HG02852 (cell line): ENCODE results near the gene C12orf75.
"Not testable (repeated sequence)": the region's sequence is repeated elsewhere in the genome, so short reads cannot be mapped to it uniquely, and the experiment has no call there.

Source experiments
- ATAC-seq: cut with Tn5 transposase; IDR thresholded peaks from one replicate; pipeline ENCODE4 v1.9.1; 2021; ENCODE audit warnings: mild to moderate bottlenecking, moderate library complexity; ENCODE audit not compliant: unreplicated experiment

The C12orf75 gene

DNA sequence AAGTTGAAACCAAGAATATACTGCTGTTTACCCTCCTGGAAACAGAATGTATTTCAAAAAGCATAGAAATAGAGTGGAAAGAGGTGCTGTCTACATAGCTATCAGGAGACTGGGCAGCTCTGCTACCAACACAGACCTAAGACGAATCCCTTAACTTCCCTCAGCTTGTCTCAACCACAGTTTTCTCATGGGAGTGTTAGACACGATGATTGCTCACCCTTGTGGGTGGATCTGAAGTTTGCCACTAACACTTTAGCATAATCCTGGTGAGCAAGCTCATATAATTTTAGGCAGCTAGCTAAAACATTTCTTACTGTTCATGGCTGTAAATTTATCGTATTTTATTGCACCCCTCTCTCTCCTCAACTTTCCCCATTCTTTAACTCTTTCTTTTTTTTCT is 38.5 kb downstream of the C12orf75 start:
- no peak for ATAC-seq

DNA sequence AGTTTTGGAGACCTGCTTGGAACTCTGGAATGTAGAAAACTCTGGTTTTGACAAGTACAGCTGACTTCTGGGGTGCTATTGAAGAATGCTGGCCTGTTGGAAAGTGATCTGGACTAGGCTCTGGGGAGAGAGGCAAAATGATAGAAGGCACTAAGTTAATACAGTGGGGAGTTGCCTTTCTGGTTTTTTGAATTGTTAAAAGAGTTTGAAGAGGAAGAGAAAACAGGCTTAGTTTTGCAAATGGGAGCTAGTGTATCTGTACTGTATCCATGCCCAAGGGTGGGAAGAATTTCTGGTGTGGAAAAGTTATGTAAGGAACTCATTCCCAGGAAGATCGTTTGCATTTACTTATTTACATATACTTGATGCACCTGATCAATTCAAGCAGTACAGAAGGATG is 43.8 kb downstream of the C12orf75 start:
- no peak for ATAC-seq

DNA sequence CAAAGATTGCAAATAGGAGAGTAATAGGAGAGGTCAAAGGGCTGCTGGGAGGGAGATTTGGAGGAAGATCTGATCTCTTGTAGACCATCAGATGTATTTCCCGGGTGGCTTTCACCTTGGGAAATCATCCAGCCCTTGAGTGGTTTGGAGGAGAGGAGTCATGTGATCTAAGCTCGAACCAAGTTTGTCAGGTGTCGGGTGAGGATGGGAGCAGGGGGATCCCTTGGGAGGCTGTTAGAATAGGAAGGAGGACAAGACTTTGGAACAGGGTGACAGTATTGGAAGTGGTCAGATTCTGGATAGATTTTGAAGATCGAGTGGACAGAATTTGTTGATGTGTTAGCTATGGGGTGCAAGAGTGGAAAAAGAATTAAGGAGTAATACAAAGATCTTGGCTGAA is 46.6 kb downstream of the C12orf75 start:
- ATAC-seq, result no peak

DNA sequence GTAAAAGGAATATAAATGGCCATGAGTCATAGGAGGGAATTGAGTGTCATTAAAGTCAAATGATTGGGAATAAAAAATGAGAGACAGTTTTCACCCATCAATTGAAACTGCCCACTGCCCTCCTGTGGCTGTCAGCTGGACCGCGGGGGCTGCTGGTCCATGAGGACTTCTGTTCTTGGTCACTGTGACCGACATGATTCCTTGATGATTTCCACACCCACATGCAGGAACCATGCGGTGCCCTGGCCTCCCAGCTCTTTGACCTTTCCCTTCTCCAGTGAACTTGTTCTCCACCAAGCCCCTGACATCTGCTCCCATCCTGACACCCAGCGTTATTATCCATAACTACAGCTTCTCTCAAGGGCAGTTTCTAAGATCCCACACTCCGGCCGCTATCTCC is 48.4 kb downstream of the C12orf75 start:
- no peak for ATAC-seq

DNA sequence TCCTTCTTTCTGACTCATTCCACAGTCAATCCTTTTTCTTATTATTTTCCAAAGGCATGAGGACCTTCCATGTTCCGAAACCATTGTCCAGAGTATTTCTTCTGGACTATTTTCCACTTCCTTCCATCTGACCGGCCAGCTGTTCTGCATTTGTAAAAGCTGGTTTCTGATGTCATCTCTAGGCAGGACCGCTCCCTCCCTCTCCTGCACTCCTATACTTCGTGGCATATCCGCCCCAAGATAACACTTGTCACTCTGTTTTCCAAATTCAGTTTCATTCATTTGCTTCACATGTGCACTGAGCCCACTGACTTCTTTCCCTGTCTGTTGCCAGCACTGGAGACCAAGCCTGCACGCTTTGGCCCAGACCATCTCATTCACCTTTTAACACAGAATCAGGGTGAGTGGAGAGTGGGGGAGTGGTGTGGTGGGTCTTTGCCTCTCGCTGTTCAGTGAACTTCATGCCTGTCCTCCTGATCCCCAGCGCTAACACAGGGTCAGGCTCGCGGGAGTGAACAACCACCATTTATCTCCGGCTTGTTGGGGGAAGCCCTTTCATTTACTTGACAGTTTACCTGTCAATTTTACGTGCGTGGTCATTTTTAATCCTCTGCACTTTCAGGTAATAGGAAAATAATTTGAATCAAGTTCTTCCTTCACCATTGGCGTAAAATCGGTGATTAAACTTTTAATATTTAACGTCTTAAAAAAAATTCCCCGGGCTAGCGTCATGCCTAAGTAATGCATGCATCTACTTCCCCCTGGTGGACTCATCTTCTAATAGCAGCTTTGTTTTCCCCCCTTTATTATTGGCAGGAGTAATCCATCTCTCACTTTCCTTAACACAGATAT is 52.5 kb downstream of the C12orf75 start:
- ATAC-seq, result no peak

- ATAC-seq, result no peak
Measured at GRCh38 chr12:105384220-105384619, 53.7 kb downstream of the C12orf75 start.

- no peak for ATAC-seq
Measured at GRCh38 chr12:105384916-105385535, 54.5 kb downstream of the C12orf75 start.

- no peak for ATAC-seq
Measured at GRCh38 chr12:105386431-105386830, 55.9 kb downstream of the C12orf75 start.

GRCh38 chr12:105391231-105391630 is 60.7 kb downstream of the C12orf75 start:
- ATAC-seq, result no peak

- ATAC-seq, result no peak
Measured at GRCh38 chr12:105393587-105393986, 63.1 kb downstream of the C12orf75 start.

DNA sequence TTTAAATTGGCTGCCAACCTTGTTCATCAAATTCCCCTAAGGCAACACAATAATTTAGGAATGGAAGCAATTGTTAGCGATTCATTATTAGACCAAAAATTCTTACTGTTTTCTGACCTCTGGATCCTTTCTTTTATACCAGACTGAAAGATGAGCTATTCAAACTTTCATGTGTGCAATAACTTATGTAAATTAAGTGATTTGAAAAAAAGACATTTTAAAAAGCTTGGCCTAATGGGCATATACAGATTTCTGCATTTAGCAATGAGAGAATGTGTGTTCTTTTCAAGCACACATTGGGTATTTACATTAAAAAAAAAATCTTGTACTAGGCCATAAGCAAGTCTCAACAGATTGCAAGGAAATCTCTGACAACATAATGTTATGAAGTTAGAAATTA is 65.5 kb downstream of the C12orf75 start:
- no peak for ATAC-seq

- ATAC-seq, result no peak
Measured at GRCh38 chr12:105396983-105397382, 66.5 kb downstream of the C12orf75 start.

- no peak for ATAC-seq
Measured at GRCh38 chr12:105398930-105399329, 68.4 kb downstream of the C12orf75 start.

- ATAC-seq, result no peak
Measured at GRCh38 chr12:105399428-105400081, 69.1 kb downstream of the C12orf75 start.

DNA sequence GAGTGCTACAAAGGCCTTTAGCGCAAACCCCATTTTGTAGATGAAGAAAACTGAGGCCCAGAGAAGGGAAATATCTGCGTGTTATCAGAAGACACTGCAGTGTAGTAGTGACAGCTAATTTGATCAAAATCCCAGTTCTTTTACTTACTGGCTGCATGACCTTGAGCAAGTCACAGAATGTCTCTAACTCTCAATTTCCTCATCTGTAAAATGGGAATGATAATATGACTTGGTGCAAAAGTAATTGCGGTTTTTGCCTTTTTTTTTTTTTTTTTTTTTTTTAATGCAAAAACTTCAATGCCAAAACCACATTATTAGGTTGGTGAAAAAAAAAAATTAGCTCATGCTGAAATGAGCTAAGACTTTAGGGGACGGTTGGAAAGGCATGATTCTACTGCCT is 69.7 kb downstream of the C12orf75 start:
- ATAC-seq, result no peak

DNA sequence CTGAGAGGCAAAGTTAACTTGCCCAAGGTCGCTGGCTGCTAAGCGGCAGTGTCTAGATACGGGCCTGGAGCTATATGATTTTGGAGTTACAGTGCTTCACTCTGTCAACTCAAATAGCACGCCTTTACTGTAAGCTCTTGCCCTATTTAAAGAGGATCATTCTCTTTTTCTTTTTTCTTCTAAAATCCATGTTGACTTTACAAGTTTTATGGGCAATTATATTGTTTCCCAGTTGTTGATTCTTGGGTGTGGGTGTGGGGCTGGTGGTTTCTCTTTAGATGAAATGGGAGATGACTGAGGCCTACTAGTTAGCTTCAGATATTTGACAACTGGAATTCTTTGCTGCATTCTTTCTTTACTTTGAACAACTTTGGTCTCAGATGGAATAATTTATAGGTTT is 70.7 kb downstream of the C12orf75 start:
- no peak for ATAC-seq

- no peak for ATAC-seq
Measured at GRCh38 chr12:105402366-105402765, 71.9 kb downstream of the C12orf75 start.

DNA sequence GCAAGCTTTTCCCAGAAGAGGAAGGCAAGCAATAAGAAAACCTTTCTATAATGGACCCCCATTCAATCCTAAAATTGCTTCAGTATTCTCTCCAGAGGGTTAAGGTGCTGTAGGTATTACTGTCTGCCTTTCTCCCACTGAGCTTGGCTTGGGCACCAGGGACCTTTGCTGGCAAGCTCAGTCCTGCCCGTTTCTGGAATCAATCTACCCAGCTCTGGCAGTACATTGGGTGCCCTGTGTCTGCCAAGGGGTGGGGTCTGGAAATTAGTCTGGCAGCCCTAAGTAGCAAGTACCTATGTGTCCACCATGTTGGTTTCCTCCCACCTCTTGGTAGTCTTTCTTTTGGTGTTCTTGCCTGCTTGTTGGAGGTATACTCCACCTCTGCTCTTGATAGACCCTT is 72.6 kb downstream of the C12orf75 start:
- ATAC-seq, result no peak

- not testable (repeated sequence) for ATAC-seq
Measured at GRCh38 chr12:105404134-105404533, 73.6 kb downstream of the C12orf75 start.

DNA sequence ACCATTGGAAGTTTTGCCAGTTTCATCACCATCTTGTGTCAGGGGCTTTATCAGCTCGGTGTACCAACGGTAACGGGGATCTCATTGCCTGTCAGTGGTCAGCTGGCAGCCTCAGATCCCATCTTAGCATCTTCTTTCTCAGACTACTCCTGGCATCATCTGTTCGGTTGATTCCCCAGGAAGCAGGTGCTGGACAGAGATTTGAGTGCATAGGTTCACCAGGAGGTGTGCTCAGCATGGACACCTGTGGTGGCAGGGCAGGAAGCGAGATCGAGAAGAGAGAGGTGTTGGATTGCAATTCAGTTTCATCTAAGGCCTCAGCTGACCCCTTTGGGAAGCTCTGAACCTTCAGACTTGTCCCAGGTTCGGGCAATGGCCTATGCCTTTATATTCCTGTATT is 76.0 kb downstream of the C12orf75 start:
- ATAC-seq, result no peak

DNA sequence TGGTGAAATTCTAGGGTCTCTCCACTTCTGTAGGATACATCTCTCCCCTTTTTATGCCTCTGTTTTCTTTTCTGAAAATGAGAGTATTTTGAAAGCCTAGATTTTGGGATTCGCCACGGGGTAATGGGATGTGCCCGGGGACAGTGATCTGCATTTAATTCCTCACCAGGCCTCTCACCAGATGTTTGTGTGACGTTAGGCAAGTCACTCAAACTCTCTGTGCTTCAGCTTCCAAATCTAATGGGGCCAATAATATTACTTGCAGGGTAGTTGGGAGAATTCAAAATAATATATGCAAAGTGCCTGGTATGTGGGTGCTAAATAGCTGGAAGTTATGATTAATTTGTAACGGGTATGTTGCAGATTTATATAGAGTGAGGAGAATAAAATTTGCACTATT is 78.8 kb downstream of the C12orf75 start:
- no peak for ATAC-seq
